COLO668 (cell line): ENCODE results near the gene ADAMTS9.

Source experiments
- DNase-seq: peaks from one replicate; lab custom pipeline; 2025; ENCODE audit not compliant: unreplicated experiment; lab: John Stamatoyannopoulos, UW

The ADAMTS9 gene

GRCh38 chr3:64495781-64496334 lies 191.9 kb downstream of the ADAMTS9 start:
- no peak for DNase-seq

GRCh38 chr3:64495121-64495780 lies 192.5 kb downstream of the ADAMTS9 start:
- DNase-seq = no peak

GRCh38 chr3:64494526-64494925 lies 193.3 kb downstream of the ADAMTS9 start:
- DNase-seq = no peak

- DNase-seq = no peak
These were observed 194.7 kb downstream of the ADAMTS9 start for GRCh38 chr3:64493149-64493548.

- no peak for DNase-seq
These were observed 196.0 kb downstream of the ADAMTS9 start for GRCh38 chr3:64491843-64492242.

- no peak for DNase-seq
These were observed 197.5 kb downstream of the ADAMTS9 start for GRCh38 chr3:64490180-64490724.

GRCh38 chr3:64489361-64490044 lies 198.3 kb downstream of the ADAMTS9 start:
- peak; percentile 79 for DNase-seq

GRCh38 chr3:64488939-64489338 lies 198.9 kb downstream of the ADAMTS9 start:
- DNase-seq = peak; percentile 43

GRCh38 chr3:64484289-64484992 lies 203.4 kb downstream of the ADAMTS9 start:
- peak; percentile 66 for DNase-seq

- DNase-seq = no peak
These were observed 204.3 kb downstream of the ADAMTS9 start for GRCh38 chr3:64483467-64483866.

- no peak for DNase-seq
These were observed 212.8 kb downstream of the ADAMTS9 start for GRCh38 chr3:64475037-64475436.

GRCh38 chr3:64473466-64473865 lies 214.3 kb downstream of the ADAMTS9 start:
- DNase-seq = no peak

GRCh38 chr3:64470436-64470835 lies 217.4 kb downstream of the ADAMTS9 start:
- DNase-seq = no peak

- DNase-seq = no peak
These were observed 220.4 kb downstream of the ADAMTS9 start for GRCh38 chr3:64467255-64467944.
